HepG2 (cell line): Measurements from ENCODE around the gene CAMTA1. TPM values are rescaled to one million over a fixed set of nuclear protein-coding genes. Genes with fewer than 3 reads are reported as not detected.

Experiments
- ATAC-seq: fragments of 200-7000 bp; cut with Tn5 transposase; 3 replicates; pipeline ENCODE4 v1.9.1; 2020; ENCODE audit warnings: mild to moderate bottlenecking, moderate library complexity
- BruUV-seq: library from RNA; stranded (reverse); fragments of 400-500 nt; replicated peaks from 2 replicates; lab custom pipeline; 2021; lab: Mats Ljungman, UMichigan
- CTCF ChIA-PET: fragments of 300-600 bp; formaldehyde crosslinking; extraction: SDS; loops from one replicate; lab custom pipeline; 2021; ENCODE audit warnings: low total read pairs, inconsistent platforms, low intra/inter-chr PET ratio; lab: Yijun Ruan, JAX
- POLR2A ChIA-PET: fragments of 350-600 bp; sonication (Branson Sonifier 250); formaldehyde crosslinking; loops from one replicate; lab custom pipeline; 2020; ENCODE audit warnings: antibody characterized with exemption, inconsistent platforms; lab: Yijun Ruan, JAX
- DNase-seq: peaks from one replicate; pipeline ENCODE4 v3.0.0-alpha.2; 2015; ENCODE audit warnings: low spot score
- FAIRE-seq: peaks from 3 replicates; lab custom pipeline; 2011; peaks lifted over from hg19 to GRCh38; lab: Jason Lieb, UNC
- H2AFZ ChIP-seq: one replicate; pipeline ENCODE4 v1.6.1; 2011; ENCODE audit warnings: low read length, inconsistent platforms
- H3K27ac ChIP-seq: fragments of 300-600 bp; 3 replicates; pipeline ENCODE4 v1.8.0; 2011; ENCODE audit warnings: mixed run types, mild to moderate bottlenecking, mixed read lengths, low read length, inconsistent platforms; ENCODE audit not compliant: insufficient read depth; ENCODE audit errors: extremely low read length
- H3K27me3 ChIP-seq, 2 experiments: fragments of 200-600 bp in 1 of 2; 2 replicates in 1 of 2; 3 replicates in 1 of 2; pipeline versions ENCODE4 v1.6.0 to v1.8.0; 2011; ENCODE audit warnings: low read length in 2 of 2, mild to moderate bottlenecking in 2 of 2, moderate library complexity in 2 of 2, inconsistent platforms in 1 of 2; ENCODE audit not compliant: insufficient read depth in 2 of 2, control insufficient read depth in 1 of 2
- H3K36me3 ChIP-seq, 2 experiments: fragments of 200-600 bp in 1 of 2; replicated peaks in 1 of 2; 2 replicates in 1 of 2; 3 replicates in 1 of 2; pipeline versions ENCODE4 v1.5.1 to v1.8.0; 2011; ENCODE audit warnings: low read length in 2 of 2, inconsistent platforms in 1 of 2; ENCODE audit not compliant: insufficient read depth in 2 of 2, control insufficient read depth in 1 of 2
- H3K4me1 ChIP-seq: 2 replicates; pipeline ENCODE4 v1.5.1; 2012; ENCODE audit warnings: low read length, inconsistent platforms; ENCODE audit not compliant: insufficient read depth
- H3K4me2 ChIP-seq: 2 replicates; pipeline ENCODE4 v1.6.0; 2011; ENCODE audit warnings: low read depth, low read length, inconsistent platforms
- H3K4me3 ChIP-seq, 3 experiments: fragments of 200-600 bp in 1 of 3; sonication (generic), shearing (Covaris generic) in 1 of 3; replicated peaks in 1 of 3; 2 replicates each; pipeline ENCODE4 v1.5.1; 2011 to 2016; ENCODE audit warnings: low read length in 3 of 3, inconsistent platforms in 2 of 3, low read depth in 2 of 3, mild to moderate bottlenecking in 2 of 3, control low read depth in 1 of 3, mixed read lengths in 1 of 3; ENCODE audit not compliant: insufficient read depth in 1 of 3
- H3K79me2 ChIP-seq: one replicate; pipeline ENCODE4 v1.6.1; 2011; ENCODE audit warnings: low read length, inconsistent platforms; ENCODE audit not compliant: insufficient read depth
- H3K9ac ChIP-seq: 2 replicates; pipeline ENCODE4 v1.6.0; 2011; ENCODE audit warnings: mild to moderate bottlenecking, low read depth, low read length, inconsistent platforms; ENCODE audit not compliant: insufficient read depth
- H3K9me3 ChIP-seq: 2 replicates; pipeline ENCODE4 v1.5.1; 2012; ENCODE audit warnings: mild to moderate bottlenecking, low read length
- H4K20me1 ChIP-seq: 2 replicates; pipeline ENCODE4 v1.6.0; 2011; ENCODE audit warnings: inconsistent platforms, mild to moderate bottlenecking, low read length, moderate library complexity; ENCODE audit not compliant: insufficient read depth
- FLYWCH1 ChIP-seq: sonication (generic); formaldehyde crosslinking; IDR thresholded peaks from 2 replicates; pipeline ENCODE4 v1.8.1; 2023; ENCODE audit warnings: mild to moderate bottlenecking, missing genetic modification reagents
- GTF2F1 ChIP-seq: fragments of 150-350 bp; IDR thresholded peaks from 2 replicates; pipeline ENCODE4 v1.6.1; 2014; ENCODE audit warnings: low read length
- HNF4A ChIP-seq: sonication (generic); formaldehyde crosslinking; IDR thresholded peaks from 2 replicates; pipeline ENCODE4 v1.4.0; 2020; ENCODE audit warnings: missing genetic modification reagents
- IRX3 ChIP-seq: sonication (generic); formaldehyde crosslinking; IDR thresholded peaks from 2 replicates; pipeline ENCODE4 v1.8.1; 2023; ENCODE audit warnings: mild to moderate bottlenecking, low read depth, missing genetic modification reagents, borderline replicate concordance
- KLF15 ChIP-seq: sonication (generic); formaldehyde crosslinking; IDR thresholded peaks from 2 replicates; pipeline ENCODE4 v1.8.1; 2023; ENCODE audit warnings: borderline replicate concordance, mild to moderate bottlenecking, inconsistent platforms, missing genetic modification reagents, mixed read lengths
- MAFF ChIP-seq: IDR thresholded peaks from 2 replicates; pipeline ENCODE4 v1.6.1; 2011; ENCODE audit warnings: low read depth, low read length, improper control_type of control experiment
- MAFK ChIP-seq, 2 experiments: IDR thresholded peaks in 1 of 2; conservative IDR thresholded peaks in 1 of 2; 2 replicates each; pipeline ENCODE4 v1.6.1; 2011; ENCODE audit warnings: improper control_type of control experiment in 2 of 2, low read length in 2 of 2
- PHF5A ChIP-seq: IDR thresholded peaks from one replicate; pipeline ENCODE4 v1.6.1; 2018; ENCODE audit warnings: low read depth, missing genetic modification reagents; ENCODE audit not compliant: unreplicated experiment
- SKI ChIP-seq: fragments of 450-650 bp; IDR thresholded peaks from one replicate; pipeline ENCODE4 v1.6.1; 2018; ENCODE audit warnings: mild to moderate bottlenecking; ENCODE audit not compliant: partially characterized antibody
- SRSF1 ChIP-seq: fragments of 200-400 bp; formaldehyde crosslinking; optimal IDR thresholded peaks from 2 replicates; pipeline ENCODE3; 2017; ENCODE audit warnings: mild to moderate bottlenecking, low read depth, low read length, moderate library complexity
- ZBTB1 ChIP-seq: sonication (generic); formaldehyde crosslinking; IDR thresholded peaks from 2 replicates; pipeline ENCODE4 v1.4.0; 2020; ENCODE audit warnings: missing genetic modification reagents, borderline replicate concordance
- ZNF121 ChIP-seq: sonication (generic); formaldehyde crosslinking; IDR thresholded peaks from 2 replicates; pipeline ENCODE4 v1.5.0; 2020; ENCODE audit warnings: mild to moderate bottlenecking, missing genetic modification reagents
- ZNF326 ChIP-seq: sonication (generic); formaldehyde crosslinking; IDR thresholded peaks from 2 replicates; pipeline ENCODE4 v1.4.0; 2020; ENCODE audit warnings: missing genetic modification reagents, borderline replicate concordance
- ZNF614 ChIP-seq: IDR thresholded peaks from 2 replicates; pipeline ENCODE4 v1.6.1; 2018; ENCODE audit warnings: missing biosample characterization, missing genetic modification reagents, inconsistent platforms, borderline replicate concordance
- ZNF672 ChIP-seq: sonication (generic); formaldehyde crosslinking; IDR thresholded peaks from 2 replicates; pipeline ENCODE4 v1.8.1; 2022; ENCODE audit warnings: missing genetic modification reagents
- ZNF713 ChIP-seq: sonication (generic); formaldehyde crosslinking; IDR thresholded peaks from 2 replicates; pipeline ENCODE4 v1.4.0; 2020; ENCODE audit warnings: mild to moderate bottlenecking, missing genetic modification reagents
- ZNF776 ChIP-seq: sonication (generic); formaldehyde crosslinking; IDR thresholded peaks from 2 replicates; pipeline ENCODE4 v1.4.0; 2020; ENCODE audit warnings: mild to moderate bottlenecking, missing genetic modification reagents
- ZNF816 ChIP-seq: sonication (generic); formaldehyde crosslinking; IDR thresholded peaks from 2 replicates; pipeline ENCODE4 v1.8.0; 2022; ENCODE audit warnings: missing genetic modification reagents, mild to moderate bottlenecking, borderline replicate concordance
- WGBS: methylation state at CpG from one replicate; pipeline ENCODE4 v1.1.6; 2017; ENCODE audit warnings: low lambda C conversion rate; 5-methylcytosine and 5-hydroxymethylcytosine counted together
- in situ Hi-C: cut with HindIII; loops from 2 replicates; pipeline ENCODE4 v1.10.0; 2017; ENCODE audit warnings: low pct_unique_long_range_greater_than_20kb; ENCODE audit not compliant: extremely low pct_ligation_motif_present
- intact Hi-C: fragments of 100-400 bp; cut with micrococcal nuclease; formaldehyde crosslinking; loops from one replicate; pipeline ENCODE4 v1.10.0; 2022; ENCODE audit not compliant: unreplicated experiment
- polyA plus RNA-seq, 8 experiments: library from polyadenylated mRNA; depleted of rRNA in 3 of 8; stranded (reverse) in 7 of 8; unstranded in 1 of 8; fragments of >200 nt; fragmentation: Illumina TruSeq in 4 of 8; extraction: Trizol in 4 of 8; gene quantifications; 2 replicates each; pipeline versions ENCODE4 v1.2.1 to v1.2.3, GENCODE V29; 2011 to 2016; ENCODE audit warnings: low read depth in 4 of 8, missing spikeins in 1 of 8, mixed read lengths in 1 of 8; ENCODE audit not compliant: insufficient read depth in 1 of 8
- total RNA-seq, 5 experiments: library from RNA; depleted of rRNA; stranded (reverse); fragments of >200 nt; fragmentation: Illumina TruSeq; extraction: Trizol; gene quantifications; 2 replicates each; pipeline ENCODE4 v1.2.3, GENCODE V29; 2016; ENCODE audit warnings: low read depth in 1 of 5
- TF ChIP-seq, protein P1 (sequence below): sonication (generic); formaldehyde crosslinking; IDR thresholded peaks from 2 replicates; pipeline ENCODE4 v1.4.0; 2020; ENCODE audit warnings: missing genetic modification reagents, low read depth, mild to moderate bottlenecking, borderline replicate concordance

CAMTA1 gene
- total and polyA plus RNA-seq, 2 of the 13 experiments (the other 11 are each of a cell fraction or from before 2014, with no cell fraction given): 25.0 to 36.4 TPM

DNA sequence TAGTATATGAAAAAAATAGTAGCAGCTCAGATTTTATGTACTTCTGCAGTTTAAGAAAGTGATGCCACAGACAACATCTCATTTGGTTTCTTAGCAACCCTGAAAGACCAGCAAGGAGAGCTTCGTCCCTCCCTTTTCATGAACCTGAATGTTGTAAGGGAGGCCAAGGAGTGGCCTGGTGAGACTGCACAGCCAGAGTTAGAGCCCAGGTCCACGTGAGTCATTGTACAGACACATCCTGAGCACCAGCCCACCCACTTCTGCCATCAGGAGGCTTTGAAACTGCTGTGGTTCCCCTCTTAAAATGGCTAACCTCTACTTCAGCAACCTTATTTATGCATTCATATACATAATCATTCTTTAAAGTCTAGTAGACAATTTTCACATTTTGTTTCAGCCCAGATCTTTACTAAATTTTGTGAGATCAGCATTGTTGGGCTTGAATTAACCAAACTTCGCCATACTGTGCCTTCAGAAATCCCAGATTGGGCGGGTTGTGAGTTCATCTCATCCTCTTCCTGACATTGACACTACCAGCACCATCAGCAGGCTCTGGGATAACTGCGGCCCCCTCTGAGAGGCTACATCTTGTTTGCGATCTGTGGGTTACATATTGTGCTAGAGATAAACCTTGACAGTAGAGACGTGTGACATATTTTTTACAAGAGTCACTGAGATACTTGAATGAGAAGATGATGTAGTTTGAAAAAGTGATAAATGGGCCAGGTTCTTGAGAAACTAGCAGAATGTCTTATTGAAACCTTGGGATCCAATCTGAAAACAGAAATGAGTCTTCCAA is 106.7 kb downstream of the CAMTA1 start:
- Histone ChIP-seq H3K27me3 (no peaks in the 10 kb centered on the region), H4K20me1 (no peaks in the 10 kb centered on the region), H3K4me3 (no peak overlapping the region), H3K9ac (no peak overlapping the region), H3K79me2 (no peaks in the 10 kb centered on the region), H2AFZ (no peak overlapping the region), H3K36me3 (no peaks in the 10 kb centered on the region; a peak in 1 of 5 replicates), H3K9me3 (no peaks in the 10 kb centered on the region), H3K27ac (no peak overlapping the region), H3K4me1 (no peaks in the 10 kb centered on the region), H3K4me2 (no peak overlapping the region)
- FAIRE-seq: no peak
- in situ Hi-C loops (no loop called here), intact Hi-C loops (loop anchor here (2.0 kb wide), 1 partner anchor 165 kb away; no protein-coding TSS in a partner anchor)
- ChIA-PET POLR2A (interaction anchor here (1.2 kb wide), 1 partner anchor 107 kb away, joined by 3 read pairs; the partner anchor contains the start of gene CAMTA1), CTCF (no interaction called here)
- WGBS: 95% methylated on average over 6 of the region's 7 CpGs
- DNase-seq: no peak
- TF ChIP-seq MAFF (0 out of 2 replicates have a peak, but pooled peaks have one; percentile 14), MAFK (conservative IDR thresholded peaks at IDR 0.05 in 1 of 2, IDR thresholded peaks at IDR 0.05 in 1 of 2; ENCODE audit: low read length in 2 of 2) (peak in 1 of 2 experiments; percentile 47; a peak in 2 of 4 replicates), FLYWCH1 (CRISPR knock-in tag) (no peak), PHF5A (CRISPR knock-in tag) (no peak)
- ATAC-seq: no peak
- BruUV-seq: no TSS peak

DNA sequence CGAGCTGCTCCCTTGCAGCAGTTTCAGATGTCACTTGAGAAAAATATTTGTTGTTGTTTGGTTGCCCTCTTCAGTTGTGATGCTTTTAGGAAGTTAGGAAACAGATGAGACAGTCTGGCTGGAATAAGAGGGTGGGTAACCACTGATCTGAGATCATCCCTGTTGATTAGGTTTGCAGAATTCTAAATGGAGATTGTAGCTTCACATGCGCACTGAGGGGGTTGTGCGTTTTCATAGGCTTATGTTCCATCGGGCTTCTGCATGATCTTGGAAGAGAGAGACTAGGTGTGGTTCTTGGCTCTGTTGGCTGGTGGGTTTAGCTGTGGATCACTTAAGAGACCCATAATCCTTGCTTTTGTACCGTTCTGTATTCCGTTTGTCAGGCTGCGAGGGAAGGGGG is 108.1 kb downstream of the CAMTA1 start:
- no peak overlapping the region for H3K27ac ChIP-seq
- POLR2A ChIA-PET: no interaction called here
- H3K9me3 ChIP-seq: no peaks in the 10 kb centered on the region
- H4K20me1 ChIP-seq: no peaks in the 10 kb centered on the region
- H3K27me3 ChIP-seq: no peaks in the 10 kb centered on the region
- in situ Hi-C loops: no loop called here
- WGBS: 98% methylated on average over 7 of the region's 7 CpGs
- H2AFZ ChIP-seq: no peak overlapping the region
- no peak overlapping the region for H3K9ac ChIP-seq
- DNase-seq (no peak), FAIRE-seq (no peak), ATAC-seq (no peak)
- CTCF ChIA-PET: no interaction called here
- H3K79me2 ChIP-seq: no peaks in the 10 kb centered on the region
- intact Hi-C loops: no loop called here
- H3K4me2 ChIP-seq: no peak overlapping the region
- H3K4me1 ChIP-seq: no peaks in the 10 kb centered on the region
- H3K36me3 ChIP-seq: no peaks in the 10 kb centered on the region
- no TSS peak for BruUV-seq
- H3K4me3 ChIP-seq: no peak overlapping the region
- TF ChIP-seq KLF15 (CRISPR knock-in tag) (no peak), SRSF1 (no peak), GTF2F1 (no peak), ZNF816 (CRISPR knock-in tag) (no peak), ZNF614 (CRISPR knock-in tag) (no peak), IRX3 (CRISPR knock-in tag) (no peak), HNF4A (CRISPR knock-in tag) (no peak), ZNF672 (no peak), ZNF326 (CRISPR knock-in tag) (no peak), ZBTB1 (CRISPR knock-in tag) (no peak), ZNF121 (CRISPR knock-in tag) (no peak), SKI (no peak), ZNF776 (CRISPR knock-in tag) (no peak), ZNF713 (no peak)
- TF ChIP-seq, protein P1, sequence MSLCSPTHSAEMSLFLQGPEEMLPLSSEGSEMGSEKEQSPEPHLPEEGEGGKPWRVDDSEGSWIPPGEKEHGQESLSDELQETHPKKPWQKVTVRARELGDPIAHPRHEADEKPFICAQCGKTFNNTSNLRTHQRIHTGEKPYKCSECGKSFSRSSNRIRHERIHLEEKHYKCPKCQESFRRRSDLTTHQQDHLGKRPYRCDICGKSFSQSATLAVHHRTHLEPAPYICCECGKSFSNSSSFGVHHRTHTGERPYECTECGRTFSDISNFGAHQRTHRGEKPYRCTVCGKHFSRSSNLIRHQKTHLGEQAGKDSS (CRISPR knock-in tag): no peak
